Measurements from ENCODE around the gene ZNF592.

Gene ZNF592

GRCh38 chr15:84810073-84810840 lies 61.9 kb downstream of the ZNF592 start:
- no peak for DNase-seq (ENCODE audit: low read depth)

DNA sequence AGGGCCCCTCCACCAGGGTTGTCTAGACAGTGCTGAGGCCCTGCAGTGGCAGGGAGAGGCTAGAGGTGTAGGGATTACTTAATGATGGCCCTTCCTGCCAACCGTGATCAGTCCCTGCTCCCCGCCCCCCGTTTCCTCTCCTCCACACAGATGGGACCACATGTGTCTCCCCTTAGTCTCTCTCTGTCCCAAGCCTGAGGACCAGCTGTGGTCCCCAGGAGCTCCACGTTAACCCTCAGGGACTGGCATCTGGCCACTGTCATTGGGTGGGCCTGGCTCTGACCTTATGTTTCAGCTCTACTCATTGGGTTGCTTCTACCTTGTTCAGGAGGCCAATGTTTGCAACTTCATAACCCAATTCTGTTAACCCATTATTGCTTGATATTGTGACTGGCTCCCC lies 62.8 kb downstream of the ZNF592 start:
- DNase-seq (ENCODE audit: low read depth) = no peak

GRCh38 chr15:84811828-84812227 lies 63.4 kb downstream of the ZNF592 start:
- no peak for DNase-seq (ENCODE audit: low read depth)

DNA sequence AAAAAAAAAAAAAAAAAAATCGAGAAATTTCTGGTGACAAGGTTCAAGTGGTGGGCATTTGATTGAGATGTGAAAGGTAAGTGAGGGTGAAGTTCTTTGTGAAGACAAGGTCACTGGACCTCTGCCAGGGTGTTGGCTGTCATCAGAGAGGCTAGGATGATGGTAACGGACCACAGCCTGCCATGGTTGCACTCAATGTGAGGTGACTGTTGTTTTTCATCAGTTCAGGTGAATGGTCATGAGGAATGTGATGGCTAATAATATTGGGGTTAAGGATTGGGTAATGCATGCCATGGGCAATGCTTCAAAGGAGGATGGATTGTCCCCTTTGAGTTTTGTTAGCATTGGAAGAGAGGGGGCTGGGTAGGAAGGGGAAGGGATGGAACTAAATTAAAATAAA lies 64.5 kb downstream of the ZNF592 start:
- no peak for DNase-seq (ENCODE audit: low read depth)

- DNase-seq (ENCODE audit: low read depth) = no peak
These were observed 65.0 kb downstream of the ZNF592 start for GRCh38 chr15:84813435-84813834.

GRCh38 chr15:84813931-84814330 lies 65.5 kb downstream of the ZNF592 start:
- no peak for DNase-seq (ENCODE audit: low read depth)

- no peak for DNase-seq (ENCODE audit: low read depth)
These were observed 66.5 kb downstream of the ZNF592 start for GRCh38 chr15:84814916-84815315.

DNA sequence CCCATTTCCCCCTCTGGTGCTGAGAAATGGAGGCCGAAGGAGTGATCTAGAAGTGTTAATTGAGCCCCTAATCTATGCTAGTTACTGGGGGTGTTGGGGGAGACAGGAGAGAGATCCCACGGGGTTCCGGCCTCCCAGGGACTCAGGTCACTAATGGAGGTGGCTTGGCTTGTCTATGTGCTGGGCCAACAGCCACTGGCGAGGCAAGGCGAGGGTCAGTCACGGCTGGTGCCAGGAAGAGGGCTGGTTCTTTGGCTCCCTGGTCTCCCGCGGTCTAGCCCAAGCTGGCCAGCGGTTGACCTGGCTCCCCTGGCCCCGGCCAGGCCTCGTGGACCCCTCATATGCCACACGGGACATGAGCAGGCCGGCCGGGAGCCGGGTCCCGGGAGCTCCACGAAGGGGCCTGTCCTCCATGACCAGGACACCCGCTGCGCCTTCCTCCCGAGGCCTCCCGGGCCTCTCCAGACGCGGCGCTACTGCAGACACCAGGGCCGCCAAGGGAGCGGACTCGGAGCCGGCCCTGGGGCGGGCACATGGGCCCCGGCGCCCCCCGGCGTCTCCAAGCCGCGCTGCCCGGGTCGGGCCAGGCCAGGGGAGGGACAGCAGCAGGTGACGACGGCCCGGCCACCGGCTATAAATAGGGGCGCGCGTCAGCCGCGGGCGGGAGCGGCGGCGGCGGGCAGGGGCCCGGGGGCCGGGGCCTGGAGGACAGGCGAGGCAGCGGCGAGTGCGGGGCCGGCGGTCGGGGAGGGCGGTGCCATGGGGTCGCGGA lies 68.5 kb downstream of the ZNF592 start, which contains the start of gene ALPK3:
Gene ALPK3, plus strand, starts transcription at position 663 of the 772 bp plus-strand sequence. Its CDS starts 97 bp downstream, at position 760.
- no peak for DNase-seq (ENCODE audit: low read depth)

GRCh38 chr15:84817466-84818081 lies 69.2 kb downstream of the ZNF592 start:
- DNase-seq (ENCODE audit: low read depth) = no peak

DNA sequence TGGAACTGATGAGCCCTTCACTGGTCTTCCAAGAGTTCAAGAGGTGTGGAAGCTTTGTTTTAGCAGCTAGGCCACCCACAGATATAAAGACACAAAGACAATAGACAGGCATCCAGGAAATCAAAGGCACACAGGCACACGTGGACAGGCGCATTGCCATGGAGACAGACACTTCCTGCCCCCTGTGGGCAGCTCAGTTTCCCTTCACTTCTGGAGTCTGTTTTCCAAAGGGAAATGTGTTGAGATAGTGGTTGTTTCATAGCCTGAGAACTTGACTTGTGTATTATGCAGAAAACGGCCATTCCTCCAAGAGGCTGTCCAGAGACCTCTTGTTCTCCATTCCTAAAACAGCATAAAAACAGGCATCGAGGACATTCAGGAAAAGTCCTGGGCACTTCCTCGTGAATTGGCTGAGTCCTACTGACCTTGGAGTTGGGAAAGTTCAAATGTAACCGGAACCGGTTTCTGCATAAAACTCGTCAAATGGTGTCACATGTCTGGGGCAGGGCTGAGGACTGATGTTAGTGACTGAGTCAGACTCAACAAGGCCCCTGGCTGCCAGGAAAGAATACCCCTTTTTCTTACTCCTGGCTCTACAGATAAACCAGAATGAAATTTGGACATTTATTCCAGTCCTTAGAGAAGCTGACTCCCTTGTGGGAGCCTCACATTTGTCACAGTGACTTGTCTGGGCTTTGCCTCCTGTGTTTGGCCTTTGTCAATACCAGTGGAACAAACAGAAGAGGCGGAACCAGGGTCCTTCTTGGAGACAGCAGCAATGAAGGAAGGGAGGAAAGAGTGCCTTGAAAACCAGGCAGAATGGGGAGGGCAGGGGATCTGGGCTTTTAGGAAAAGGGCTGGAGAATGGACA lies 70.1 kb downstream of the ZNF592 start:
- DNase-seq (ENCODE audit: low read depth) = no peak

DNA sequence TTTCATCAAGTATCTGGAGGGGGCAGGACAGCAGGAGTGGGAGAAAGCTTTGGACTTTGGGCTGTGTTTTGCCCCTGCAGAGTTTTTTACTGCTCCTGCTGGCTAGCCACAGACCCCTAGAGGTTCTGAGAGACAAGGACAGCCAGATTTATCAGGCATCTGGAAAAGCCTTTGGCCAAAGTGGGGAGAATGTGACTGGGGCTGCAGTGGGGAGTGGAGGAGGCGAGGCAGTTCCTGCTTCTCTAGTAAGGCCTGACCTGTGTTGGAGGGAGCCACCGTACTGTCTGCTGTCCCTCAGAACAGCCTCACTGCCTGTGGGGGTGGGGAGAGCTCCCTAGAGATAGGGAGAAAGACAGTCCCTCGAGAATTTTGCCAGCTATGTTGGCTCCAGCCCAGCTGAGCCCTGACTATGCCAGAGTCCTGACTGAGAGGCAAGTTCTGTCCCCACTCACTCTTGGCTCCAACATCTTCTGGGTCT lies 70.9 kb downstream of the ZNF592 start:
- DNase-seq (ENCODE audit: low read depth) = no peak

- no peak for DNase-seq (ENCODE audit: low read depth)
These were observed 71.4 kb downstream of the ZNF592 start for GRCh38 chr15:84819791-84820190.

GRCh38 chr15:84821501-84822021 lies 73.2 kb downstream of the ZNF592 start:
- no peak for DNase-seq (ENCODE audit: low read depth)

DNA sequence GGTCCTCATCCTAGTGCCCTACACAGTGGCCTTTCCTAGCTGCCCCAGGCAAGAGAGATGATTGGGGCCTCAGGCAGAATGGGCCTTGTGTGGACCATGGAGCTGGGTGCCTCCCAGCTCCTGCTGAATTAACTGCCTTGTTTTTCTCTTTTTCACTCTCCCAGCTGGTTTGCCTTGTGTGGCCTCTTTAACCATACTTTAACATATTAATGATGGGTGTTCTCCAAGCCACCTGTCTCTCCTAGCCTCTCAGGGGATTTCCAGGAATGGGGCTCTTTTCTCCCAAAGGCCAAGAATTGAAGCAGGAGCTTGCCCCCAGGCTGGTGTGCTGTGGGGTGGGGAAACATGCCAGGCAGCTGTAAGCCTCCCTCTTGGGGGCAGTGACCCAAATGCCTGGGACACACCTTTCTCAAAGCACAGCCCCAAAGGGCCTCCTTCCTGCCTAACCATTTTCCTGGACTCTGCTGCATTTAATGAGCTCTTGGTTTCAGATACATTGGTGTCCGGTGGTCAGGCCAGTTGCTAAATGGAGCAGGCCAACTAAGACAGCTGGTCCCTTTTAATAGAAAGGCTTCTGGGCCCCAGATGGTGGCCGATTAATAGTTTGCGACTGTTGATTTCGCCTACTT lies 74.4 kb downstream of the ZNF592 start:
- DNase-seq (ENCODE audit: low read depth) = no peak

- DNase-seq (ENCODE audit: low read depth) = no peak
These were observed 75.0 kb downstream of the ZNF592 start for GRCh38 chr15:84823282-84823878.

DNA sequence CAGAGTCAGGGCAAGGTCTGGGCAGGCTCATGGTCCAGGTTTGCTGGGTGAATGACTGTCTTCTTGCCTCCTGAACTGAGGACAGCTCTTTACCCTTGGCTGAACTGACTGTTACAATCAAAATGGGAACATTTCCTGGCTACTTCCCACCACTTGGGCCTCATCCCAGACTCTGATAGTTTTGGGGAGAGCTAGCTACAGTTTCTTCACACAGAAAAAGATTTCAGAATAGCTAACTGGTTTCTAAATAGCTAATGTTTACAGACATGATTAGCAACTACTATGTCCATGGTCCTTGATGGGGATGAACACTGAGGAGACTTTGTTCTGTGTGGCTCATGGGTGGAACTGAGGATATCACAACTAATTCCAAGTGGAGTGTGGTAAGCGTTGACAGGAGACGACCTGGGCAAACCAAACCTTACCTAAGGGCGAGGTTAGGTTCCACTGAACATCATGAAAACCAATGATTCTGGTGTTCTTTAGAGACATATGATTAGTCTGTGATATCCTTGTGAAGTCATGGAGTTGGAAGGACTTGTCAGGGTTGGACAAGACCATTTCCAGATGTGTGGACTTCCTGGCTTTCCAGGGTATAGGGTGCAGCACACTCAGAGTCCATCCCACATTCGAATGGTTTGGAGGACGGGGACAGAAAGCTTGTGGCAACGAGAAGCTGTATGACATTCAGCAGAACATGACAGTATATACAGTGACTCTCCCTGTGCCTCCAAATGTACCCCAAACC lies 76.0 kb downstream of the ZNF592 start:
- DNase-seq (ENCODE audit: low read depth) = no peak

DNA sequence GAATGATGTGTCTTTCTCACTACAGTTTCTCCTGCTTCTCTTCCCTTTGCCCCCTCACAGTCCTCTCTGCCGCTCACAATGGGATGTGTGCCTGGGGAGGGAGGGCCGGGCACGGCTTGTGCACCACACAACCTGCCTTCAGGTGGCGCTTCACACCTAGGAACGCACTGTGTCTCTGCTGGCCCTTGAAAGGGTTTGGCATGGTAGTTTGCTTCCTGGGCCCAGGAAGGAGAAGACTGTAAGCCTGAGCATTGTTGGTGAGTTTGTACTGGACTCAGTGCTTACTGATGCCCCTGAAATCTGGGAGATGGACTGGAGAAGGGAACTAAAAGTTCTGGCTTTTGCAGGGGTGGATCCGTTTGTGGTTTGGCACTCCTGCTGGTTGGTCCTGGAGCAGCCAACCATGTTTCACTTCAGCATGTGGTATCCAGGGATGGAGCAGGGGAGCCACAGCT lies 78.0 kb downstream of the ZNF592 start:
- no peak for DNase-seq (ENCODE audit: low read depth)

DNA sequence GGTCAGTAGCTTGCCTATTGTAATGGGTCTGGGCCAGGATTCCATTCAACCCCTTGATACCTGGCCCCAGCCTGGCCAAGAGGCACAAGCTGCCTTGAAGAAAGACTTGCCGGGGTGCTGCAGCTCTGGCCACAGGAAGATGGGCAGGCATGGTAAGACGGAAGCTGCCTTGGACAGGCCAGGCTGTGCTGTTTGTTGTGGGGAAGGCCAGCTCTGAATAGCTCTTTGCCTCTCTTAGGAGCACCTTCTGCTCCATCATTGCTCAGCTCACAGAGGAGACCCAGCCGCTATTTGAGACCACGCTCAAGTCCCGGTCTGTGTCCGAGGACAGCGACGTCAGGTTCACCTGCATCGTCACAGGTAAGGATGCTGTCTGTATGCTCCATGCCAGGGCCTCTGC lies 78.9 kb downstream of the ZNF592 start:
- DNase-seq (ENCODE audit: low read depth) = no peak

GRCh38 chr15:84828086-84828908 lies 79.9 kb downstream of the ZNF592 start:
- no peak for DNase-seq (ENCODE audit: low read depth)
